ENCODE measurements around the gene TOP3A. TPM values are rescaled to one million over a fixed set of nuclear protein-coding genes. Genes with fewer than 3 reads are reported as not detected.

Gene TOP3A
- total and polyA plus RNA-seq, 2 experiments from 2014 or later = 21.7 to 76.7 TPM

DNA sequence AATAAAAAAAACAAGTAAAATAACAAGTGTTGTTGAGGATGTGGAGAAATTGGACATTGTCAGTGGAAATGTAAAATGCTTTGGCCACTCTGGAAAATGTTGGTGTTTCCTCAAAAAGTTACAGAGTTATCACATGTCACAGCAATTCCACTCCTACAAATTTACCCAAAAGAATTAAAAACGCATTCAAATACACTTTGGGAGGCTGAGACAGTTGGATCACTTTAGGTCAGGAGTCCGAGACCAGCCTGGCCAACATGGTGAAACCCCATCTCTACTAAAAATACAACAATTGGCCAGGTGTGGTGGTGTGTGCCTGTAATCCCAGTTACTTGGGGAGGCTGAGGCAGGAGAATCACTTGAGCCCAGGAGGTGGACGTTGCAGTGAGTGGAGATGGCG lies 5.6 kb downstream of the TOP3A start:
- Histone ChIP-seq H3K36me3 (ENCODE audit: insufficient read depth) (peaks cover 47% of the 10 kb centered on the region), H3K4me1 (ENCODE audit: insufficient read depth) (peaks cover 11% of the 10 kb centered on the region; the same call in 1 of the 2 replicates), H3K4me2 (no peak overlapping the region), H2AFZ (no peak overlapping the region), H3K4me3 (no peak overlapping the region), H3K79me2 (replicated peaks; ENCODE audit: insufficient read depth) (peaks cover 54% of the 10 kb centered on the region), H3F3A (replicated peaks; ENCODE audit: low read depth) (0 out of 2 replicates have a peak, but pooled peaks cover 4% of the 10 kb centered on the region), H3K27ac (ENCODE audit: low read depth) (no peak overlapping the region), H3K27me3 (ENCODE audit: insufficient read depth) (no peaks in the 10 kb centered on the region), H3K9me2 (ENCODE audit: insufficient read depth) (no peaks in the 10 kb centered on the region), H4K20me1 (replicated peaks; ENCODE audit: insufficient read depth) (peaks cover 30% of the 10 kb centered on the region)
- Mint-ChIP-seq H3K4me1 (peaks cover 9% of the 10 kb centered on the region; the same call in 2 of the 3 replicates), H3K27me3 (ENCODE audit: insufficient read depth, low read depth, poor library complexity) (peaks cover 6% of the 10 kb centered on the region), H3K27ac (no peak overlapping the region), H3K4me3 (no peak overlapping the region), H3K36me3 (ENCODE audit: low read depth) (peaks cover 73% of the 10 kb centered on the region), H3K9me3 (no peaks in the 10 kb centered on the region)
- no peak for ATAC-seq
- no peak for DNase-seq (ENCODE audit: low spot score)
- TF ChIP-seq POLR2AphosphoS5 (IDR thresholded peaks at IDR 0.05; ENCODE audit: low read depth) (no peak), NANOG (IDR thresholded peaks at IDR 0.05; ENCODE audit: borderline replicate concordance) (no peak), ZNF331 (CRISPR knock-in tag; IDR thresholded peaks at IDR 0.05; ENCODE audit: low read depth) (no peak), JUNB (IDR thresholded peaks at IDR 0.05; ENCODE audit: unreplicated experiment) (no peak), REST (IDR thresholded peaks at IDR 0.05; ENCODE audit: unreplicated experiment) (no peak), ZNF462 (CRISPR knock-in tag; IDR thresholded peaks at IDR 0.05) (no peak), CREB1 (CRISPR knock-in tag; IDR thresholded peaks at IDR 0.05; ENCODE audit: low read depth) (no peak), ZNF114 (CRISPR knock-in tag; IDR thresholded peaks at IDR 0.05) (no peak), STAT1 (IDR thresholded peaks at IDR 0.05; ENCODE audit: unreplicated experiment) (no peak), EZH2 (IDR thresholded peaks at IDR 0.05; ENCODE audit: low read depth, unreplicated experiment) (no peak), CTCF (conservative IDR thresholded peaks at IDR 0.05; ENCODE audit: low read depth in 2 of 2) (no peak), EZH2phosphoT487 (IDR thresholded peaks at IDR 0.05; ENCODE audit: unreplicated experiment) (no peak)
- TF ChIP-seq, protein P1, sequence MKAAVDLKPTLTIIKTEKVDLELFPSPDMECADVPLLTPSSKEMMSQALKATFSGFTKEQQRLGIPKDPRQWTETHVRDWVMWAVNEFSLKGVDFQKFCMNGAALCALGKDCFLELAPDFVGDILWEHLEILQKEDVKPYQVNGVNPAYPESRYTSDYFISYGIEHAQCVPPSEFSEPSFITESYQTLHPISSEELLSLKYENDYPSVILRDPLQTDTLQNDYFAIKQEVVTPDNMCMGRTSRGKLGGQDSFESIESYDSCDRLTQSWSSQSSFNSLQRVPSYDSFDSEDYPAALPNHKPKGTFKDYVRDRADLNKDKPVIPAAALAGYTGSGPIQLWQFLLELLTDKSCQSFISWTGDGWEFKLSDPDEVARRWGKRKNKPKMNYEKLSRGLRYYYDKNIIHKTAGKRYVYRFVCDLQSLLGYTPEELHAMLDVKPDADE (IDR thresholded peaks at IDR 0.05) = no peak

Measured in GM23338 (cell line).